Testis (tissue), 3 donors: ENCODE measurements around the gene PPFIBP2. TPM values are rescaled to one million over a fixed set of nuclear protein-coding genes. Genes with fewer than 3 reads are reported as not detected.

ENCODE experiments used
- DNase-seq: peaks from one replicate; pipeline ENCODE4 v3.0.0-alpha.2; 2019
- H3K27ac ChIP-seq, 2 donors: fragments of 200-600 bp; sonication (generic); one replicate each; pipeline ENCODE4 v1.5.1; 2019
- H3K27me3 ChIP-seq: fragments of 200-600 bp; sonication (generic); one replicate; pipeline ENCODE4 v1.5.1; 2019
- H3K36me3 ChIP-seq: fragments of 200-600 bp; sonication (generic); one replicate; pipeline ENCODE4 v1.5.1; 2017; ENCODE audit warnings: low read depth; ENCODE audit errors: missing control alignments
- H3K4me1 ChIP-seq: fragments of 200-600 bp; sonication (generic); one replicate; pipeline ENCODE4 v1.5.1; 2019
- H3K4me3 ChIP-seq, 2 donors: fragments of 200-600 bp; sonication (generic); one replicate each; pipeline ENCODE4 v1.5.1; 2017 to 2019
- H3K9me3 ChIP-seq: fragments of 200-600 bp; sonication (generic); one replicate; pipeline ENCODE4 v1.5.1; 2017
- CTCF ChIP-seq, 3 experiments: fragments of 450-650 bp in 2 of 3; fragments of 200-600 bp in 1 of 3; sonication (generic) in 1 of 3; IDR thresholded peaks; one replicate each; pipeline ENCODE4 v1.5.1; 2016 to 2019; ENCODE audit warnings: antibody characterized with exemption in 3 of 3, mild to moderate bottlenecking in 2 of 3, moderate library complexity in 1 of 3
- POLR2A ChIP-seq: fragments of 450-650 bp; IDR thresholded peaks from one replicate; pipeline ENCODE4 v1.6.1; 2017; ENCODE audit warnings: antibody characterized with exemption, mild to moderate bottlenecking, moderate library complexity
- WGBS, 2 donors: methylation state at CpG; one replicate each; pipeline ENCODE4 v1.1.5; 2018; 5-methylcytosine and 5-hydroxymethylcytosine counted together
- intact Hi-C: fragments of 100-400 bp; cut with DNase I; formaldehyde crosslinking; loops from one replicate; pipeline ENCODE4 v1.15.1; 2023; ENCODE audit warnings: low total_unique reads
- polyA plus RNA-seq: library from polyadenylated mRNA; stranded (reverse); fragments of 350-450 nt; fragmentation: Illumina TruSeq; extraction: RNeasy Lipid Tissue Mini Kit (QIAGEN cat#74804); gene quantifications from one replicate; pipeline ENCODE4 v1.2.3, GENCODE V29; 2014; ENCODE audit warnings: low read depth, low replicate concordance; ENCODE audit not compliant: insufficient read depth
- total RNA-seq, 2 donors: library from RNA; depleted of rRNA; stranded (reverse); fragments of >200 nt; gene quantifications; one replicate each; pipeline ENCODE4 v1.2.3, GENCODE V29; 2016

The PPFIBP2 gene
- total and polyA plus RNA-seq, 3 donors from 2014 or later, result 70.5 to 105 (median 104) TPM

- Histone ChIP-seq H3K27me3 (no peaks in the 10 kb centered on the region), H3K4me3 (no peak overlapping the region), H3K36me3 (no peaks in the 10 kb centered on the region), H3K4me1 (peaks cover 3% of the 10 kb centered on the region), H3K9me3 (no peaks in the 10 kb centered on the region), H3K27ac (no peak overlapping the region)
- no peak for DNase-seq
- intact Hi-C loops, result no loop called here
- TF ChIP-seq CTCF (IDR thresholded peaks at IDR 0.05) (no peak), POLR2A (no peak)
- 88 to 91% methylated on average over 4 of the region's 4 CpGs for WGBS, 2 donors
Observed at GRCh38 chr11:7559398-7560283, 45.8 kb downstream of the PPFIBP2 start.

GRCh38 chr11:7561562-7561961 is 47.8 kb downstream of the PPFIBP2 start:
- no peak for DNase-seq
- no peak for TF ChIP-seq POLR2A
- TF ChIP-seq CTCF (IDR thresholded peaks at IDR 0.05), result no peak
- H3K4me3 ChIP-seq, result no peak overlapping the region
- no peaks in the 10 kb centered on the region for H3K27me3 ChIP-seq
- intact Hi-C loops, result no loop called here
- no peaks in the 10 kb centered on the region for H3K36me3 ChIP-seq
- no peak overlapping the region for H3K27ac ChIP-seq
- H3K9me3 ChIP-seq, result no peaks in the 10 kb centered on the region
- WGBS, 2 donors, result 32 to 34% methylated on average over 2 of the region's 2 CpGs
- no peaks in the 10 kb centered on the region for H3K4me1 ChIP-seq

- TF ChIP-seq POLR2A, result no peak
- TF ChIP-seq CTCF (IDR thresholded peaks at IDR 0.05), result no peak
- Histone ChIP-seq H3K36me3 (no peaks in the 10 kb centered on the region), H3K27ac (no peak overlapping the region), H3K4me1 (no peaks in the 10 kb centered on the region), H3K27me3 (no peaks in the 10 kb centered on the region), H3K4me3 (no peak overlapping the region), H3K9me3 (no peaks in the 10 kb centered on the region)
- intact Hi-C loops, result no loop called here
- WGBS, 2 donors, result 89 to 94% methylated on average over 2 of the region's 2 CpGs
- DNase-seq, result no peak
Observed at GRCh38 chr11:7563281-7563680, 49.5 kb downstream of the PPFIBP2 start.

GRCh38 chr11:7564803-7565202 is 51.0 kb downstream of the PPFIBP2 start:
- TF ChIP-seq CTCF (IDR thresholded peaks at IDR 0.05), result no peak
- no peak for TF ChIP-seq POLR2A
- H3K4me1 ChIP-seq, result no peaks in the 10 kb centered on the region
- H3K36me3 ChIP-seq, result no peaks in the 10 kb centered on the region
- H3K27ac ChIP-seq, result no peak overlapping the region
- H3K9me3 ChIP-seq, result no peaks in the 10 kb centered on the region
- H3K4me3 ChIP-seq, result no peak overlapping the region
- no peak for DNase-seq
- intact Hi-C loops, result no loop called here
- 68 to 71% methylated on average over 2 of the region's 2 CpGs for WGBS, 2 donors
- H3K27me3 ChIP-seq, result no peaks in the 10 kb centered on the region

- no peaks in the 10 kb centered on the region for H3K9me3 ChIP-seq
- DNase-seq, result no peak
- WGBS, 2 donors, result 78 to 84% methylated on average over 1 of the region's 1 CpG
- H3K36me3 ChIP-seq, result no peaks in the 10 kb centered on the region
- intact Hi-C loops, result no loop called here
- H3K27me3 ChIP-seq, result no peaks in the 10 kb centered on the region
- no peak for TF ChIP-seq CTCF (IDR thresholded peaks at IDR 0.05)
- TF ChIP-seq POLR2A, result no peak
- no peak overlapping the region for H3K4me3 ChIP-seq
- no peak overlapping the region for H3K27ac ChIP-seq
- H3K4me1 ChIP-seq, result peaks cover 8% of the 10 kb centered on the region
Observed at GRCh38 chr11:7567311-7567710, 53.5 kb downstream of the PPFIBP2 start.
